H9 (cell line): ENCODE data around the gene TFDP1. TPM values are rescaled to one million over a fixed set of nuclear protein-coding genes. Genes with fewer than 3 reads are reported as not detected.

Experiments used
- DNase-seq: peaks from one replicate; pipeline ENCODE4 v3.0.0-alpha.2; 2017
- H2AFZ ChIP-seq: one replicate; pipeline ENCODE4 v1.6.1; 2013; ENCODE audit warnings: mild to moderate bottlenecking, low read length, control low read depth, moderate library complexity
- H2AK5ac ChIP-seq: 2 replicates; pipeline ENCODE4 v1.6.1; 2013; ENCODE audit warnings: low read length, control low read depth, mixed read lengths; ENCODE audit not compliant: insufficient read length
- H2BK120ac ChIP-seq: one replicate; pipeline ENCODE4 v1.6.1; 2013; ENCODE audit warnings: low read depth, mild to moderate bottlenecking, low read length, control low read depth, inconsistent platforms; ENCODE audit not compliant: poor library complexity, severe bottlenecking
- H2BK12ac ChIP-seq: 2 replicates; pipeline ENCODE4 v1.6.1; 2013; ENCODE audit warnings: low read length, control low read depth, mixed read lengths, low read depth; ENCODE audit not compliant: insufficient read length
- H2BK15ac ChIP-seq: 2 replicates; pipeline ENCODE4 v1.6.1; 2013; ENCODE audit warnings: low read depth, low read length, control low read depth
- H2BK20ac ChIP-seq: one replicate; pipeline ENCODE4 v1.6.1; 2013; ENCODE audit warnings: low read depth, mild to moderate bottlenecking, low read length, control low read depth, inconsistent platforms; ENCODE audit not compliant: poor library complexity, severe bottlenecking
- H2BK5ac ChIP-seq: 2 replicates; pipeline ENCODE4 v1.6.1; 2013; ENCODE audit warnings: low read length, control low read depth, mixed read lengths; ENCODE audit not compliant: insufficient read length
- H3K14ac ChIP-seq: 2 replicates; pipeline ENCODE4 v1.6.1; 2013; ENCODE audit warnings: low read length, control low read depth; ENCODE audit not compliant: insufficient read depth
- H3K18ac ChIP-seq: 2 replicates; pipeline ENCODE4 v1.6.1; 2013; ENCODE audit warnings: low read depth, mild to moderate bottlenecking, mixed read lengths, low read length, control low read depth; ENCODE audit not compliant: insufficient read length
- H3K23ac ChIP-seq: 2 replicates; pipeline ENCODE4 v1.6.1; 2013; ENCODE audit warnings: low read length, control low read depth, mixed read lengths, low read depth; ENCODE audit not compliant: insufficient read length
- H3K23me2 ChIP-seq: 2 replicates; pipeline ENCODE4 v1.6.1; 2013; ENCODE audit warnings: low read depth, mild to moderate bottlenecking, mixed read lengths, low read length, control low read depth; ENCODE audit not compliant: insufficient read length, poor library complexity, severe bottlenecking
- H3K27ac ChIP-seq: 2 replicates; pipeline ENCODE4 v1.5.1; 2013; ENCODE audit warnings: low read length, control low read depth, mixed read lengths, low read depth; ENCODE audit not compliant: insufficient read length
- H3K27me3 ChIP-seq: 2 replicates; pipeline ENCODE4 v1.6.1; 2013; ENCODE audit warnings: low read length, control low read depth, inconsistent platforms; ENCODE audit not compliant: insufficient read depth
- H3K4ac ChIP-seq: 2 replicates; pipeline ENCODE4 v1.6.1; 2013; ENCODE audit warnings: low read depth, mild to moderate bottlenecking, control low read depth, inconsistent platforms, low read length, moderate library complexity
- H3K4me1 ChIP-seq: 2 replicates; pipeline ENCODE4 v1.6.1; 2013; ENCODE audit warnings: low read length, control low read depth, inconsistent platforms; ENCODE audit not compliant: insufficient read depth
- H3K4me2 ChIP-seq: 2 replicates; pipeline ENCODE4 v1.6.1; 2013; ENCODE audit warnings: low read length, control low read depth, mixed read lengths; ENCODE audit not compliant: insufficient read length, insufficient read depth
- H3K56ac ChIP-seq: 2 replicates; pipeline ENCODE4 v1.6.1; 2013; ENCODE audit warnings: low read depth, mild to moderate bottlenecking, mixed read lengths, low read length, control low read depth; ENCODE audit not compliant: insufficient read length
- H3K79me1 ChIP-seq: 2 replicates; pipeline ENCODE4 v1.6.1; 2013; ENCODE audit warnings: low read depth, mild to moderate bottlenecking, moderate library complexity, low read length, control low read depth, inconsistent platforms; ENCODE audit not compliant: insufficient read depth, poor library complexity, severe bottlenecking
- H3K79me2 ChIP-seq: 2 replicates; pipeline ENCODE4 v1.6.1; 2013; ENCODE audit warnings: low read length, control low read depth, inconsistent platforms; ENCODE audit not compliant: insufficient read depth
- H3K9ac ChIP-seq: 2 replicates; pipeline ENCODE4 v1.6.1; 2013; ENCODE audit warnings: low read length, control low read depth, mixed read lengths; ENCODE audit not compliant: insufficient read length; ENCODE audit errors: extremely low read depth
- H3K9me3 ChIP-seq: one replicate; pipeline ENCODE4 v1.6.1; 2013; ENCODE audit warnings: low read depth, low read length, inconsistent platforms; ENCODE audit not compliant: control insufficient read depth
- H3T11ph ChIP-seq: one replicate; pipeline ENCODE4 v1.6.1; 2013; ENCODE audit warnings: mild to moderate bottlenecking, low read length, control low read depth, inconsistent platforms
- H4K20me1 ChIP-seq: one replicate; pipeline ENCODE4 v1.6.1; 2013; ENCODE audit not compliant: control insufficient read depth, insufficient read length, insufficient read depth
- H4K5ac ChIP-seq: 2 replicates; pipeline ENCODE4 v1.6.1; 2013; ENCODE audit warnings: low read depth, mild to moderate bottlenecking, mixed read lengths, low read length, control low read depth; ENCODE audit not compliant: insufficient read length
- H4K8ac ChIP-seq: replicated peaks from 2 replicates; pipeline ENCODE4 v1.6.1; 2013; ENCODE audit warnings: low read length, control low read depth, mixed read lengths, low read depth; ENCODE audit not compliant: insufficient read length
- H4K91ac ChIP-seq: 2 replicates; pipeline ENCODE4 v1.6.1; 2013; ENCODE audit warnings: low read depth, mild to moderate bottlenecking, moderate library complexity, mixed read lengths, low read length, control low read depth; ENCODE audit not compliant: insufficient read length
- H3K27ac Mint-ChIP-seq, 3 experiments: 2 replicates in 2 of 3; 3 replicates in 1 of 3; pipeline ENCODE4 v1.8.0; 2020 to 2021; ENCODE audit warnings: mixed read lengths in 3 of 3, mild to moderate bottlenecking in 1 of 3, moderate library complexity in 1 of 3
- H3K27me3 Mint-ChIP-seq: 2 replicates; pipeline ENCODE4 v1.8.0; 2021; ENCODE audit warnings: low read depth, mild to moderate bottlenecking, moderate library complexity, mixed read lengths
- H3K36me3 Mint-ChIP-seq, 3 experiments: 2 replicates in 2 of 3; 3 replicates in 1 of 3; pipeline ENCODE4 v1.8.0; 2020 to 2021; ENCODE audit warnings: low read depth in 3 of 3, mixed read lengths in 3 of 3; ENCODE audit not compliant: insufficient read depth in 1 of 3
- H3K4me1 Mint-ChIP-seq, 2 experiments: 2 replicates each; pipeline ENCODE4 v1.8.0; 2020; ENCODE audit warnings: mixed read lengths in 2 of 2
- H3K4me3 Mint-ChIP-seq, 2 experiments: 2 replicates in 1 of 2; 3 replicates in 1 of 2; pipeline ENCODE4 v1.8.0; 2020 to 2021; ENCODE audit warnings: mild to moderate bottlenecking in 2 of 2, mixed read lengths in 2 of 2, moderate library complexity in 1 of 2
- H3K9me3 Mint-ChIP-seq, 2 experiments: 2 replicates in 1 of 2; 3 replicates in 1 of 2; pipeline ENCODE4 v1.8.0; 2020; ENCODE audit warnings: mild to moderate bottlenecking in 2 of 2, mixed read lengths in 2 of 2, moderate library complexity in 1 of 2
- WGBS: extraction: QIAGEN DNeasy Blood & Tissue Kit; methylation state at CpG from one replicate; pipeline ENCODE4 v1.1.7; 2013; ENCODE audit warnings: missing lambda C conversion rate, low lambda C conversion rate, mixed read lengths; ENCODE audit not compliant: insufficient read length; ENCODE audit errors: extremely low coverage; 5-methylcytosine and 5-hydroxymethylcytosine counted together
- total RNA-seq: library from RNA; stranded (reverse); gene quantifications from 2 replicates; pipeline ENCODE4 v1.2.1, GENCODE V29; 2021
- TF ChIP-seq, protein P1 (sequence below): fragments of 200-600 bp; sonication (generic); conservative IDR thresholded peaks from 3 replicates; pipeline ENCODE4 v1.8.0; 2021; ENCODE audit warnings: antibody characterized with exemption, mild to moderate bottlenecking

The TFDP1 gene
- total RNA-seq, 1 experiment from 2014 or later = 111 TPM

DNA sequence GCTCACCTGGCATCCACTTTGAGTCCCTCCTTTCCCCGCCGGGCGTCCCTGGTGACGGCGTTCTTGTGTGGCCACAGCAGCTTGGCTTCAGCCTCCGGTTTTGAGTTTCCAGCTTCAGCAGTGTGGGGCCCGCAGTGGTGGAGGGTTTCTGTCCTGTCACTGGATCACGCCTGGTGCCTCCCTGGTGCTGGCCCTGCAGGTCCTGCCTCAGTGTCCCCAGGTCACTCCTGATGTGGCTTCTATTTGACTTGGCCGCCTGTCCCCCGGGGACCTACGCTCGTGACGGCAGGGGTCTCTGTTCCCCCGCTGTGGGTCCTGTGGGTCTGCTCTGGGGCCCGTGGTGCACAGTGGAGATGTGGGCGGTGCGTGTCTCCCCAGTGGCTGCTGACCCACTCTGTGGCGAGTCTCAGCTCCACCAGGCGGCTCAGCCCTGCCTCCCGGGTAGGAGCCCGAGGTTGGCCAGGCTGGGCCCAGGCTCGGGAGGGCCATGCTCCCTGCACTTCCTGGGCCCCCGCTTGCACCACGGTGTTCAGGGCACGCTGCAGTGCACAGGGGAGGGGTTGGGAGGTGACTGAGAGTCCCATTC, 71.5 kb downstream of the TFDP1 start:
- peaks cover 2% of the 10 kb centered on the region for H3K27me3 Mint-ChIP-seq
- H3K9ac ChIP-seq = no peak overlapping the region
- H3K79me2 ChIP-seq = no peaks in the 10 kb centered on the region
- H4K20me1 ChIP-seq = no peaks in the 10 kb centered on the region
- no peak overlapping the region for H2BK12ac ChIP-seq
- no peak overlapping the region for H3K23ac ChIP-seq
- no peak overlapping the region for H2BK5ac ChIP-seq
- H3K4me2 ChIP-seq = no peak overlapping the region
- H2BK120ac ChIP-seq = no peak overlapping the region
- TF ChIP-seq, protein P1, sequence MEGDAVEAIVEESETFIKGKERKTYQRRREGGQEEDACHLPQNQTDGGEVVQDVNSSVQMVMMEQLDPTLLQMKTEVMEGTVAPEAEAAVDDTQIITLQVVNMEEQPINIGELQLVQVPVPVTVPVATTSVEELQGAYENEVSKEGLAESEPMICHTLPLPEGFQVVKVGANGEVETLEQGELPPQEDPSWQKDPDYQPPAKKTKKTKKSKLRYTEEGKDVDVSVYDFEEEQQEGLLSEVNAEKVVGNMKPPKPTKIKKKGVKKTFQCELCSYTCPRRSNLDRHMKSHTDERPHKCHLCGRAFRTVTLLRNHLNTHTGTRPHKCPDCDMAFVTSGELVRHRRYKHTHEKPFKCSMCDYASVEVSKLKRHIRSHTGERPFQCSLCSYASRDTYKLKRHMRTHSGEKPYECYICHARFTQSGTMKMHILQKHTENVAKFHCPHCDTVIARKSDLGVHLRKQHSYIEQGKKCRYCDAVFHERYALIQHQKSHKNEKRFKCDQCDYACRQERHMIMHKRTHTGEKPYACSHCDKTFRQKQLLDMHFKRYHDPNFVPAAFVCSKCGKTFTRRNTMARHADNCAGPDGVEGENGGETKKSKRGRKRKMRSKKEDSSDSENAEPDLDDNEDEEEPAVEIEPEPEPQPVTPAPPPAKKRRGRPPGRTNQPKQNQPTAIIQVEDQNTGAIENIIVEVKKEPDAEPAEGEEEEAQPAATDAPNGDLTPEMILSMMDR = no peak
- no peak overlapping the region for H4K8ac ChIP-seq
- H2BK20ac ChIP-seq = no peak overlapping the region
- no peak overlapping the region for H2BK15ac ChIP-seq
- peaks cover 0 to 1% (median 0%) of the 10 kb centered on the region in 3 experiments; a peak in 1 of 7 replicates for H3K36me3 Mint-ChIP-seq
- H3K4ac ChIP-seq = no peak overlapping the region
- no peak overlapping the region for H2AK5ac ChIP-seq
- H3K56ac ChIP-seq = no peak overlapping the region
- H3K9me3 Mint-ChIP-seq = peaks cover 0 to under 1% of the 10 kb centered on the region in 2 experiments; a peak in 1 of 5 replicates
- no peak overlapping the region; the same call in 1 of the 2 replicates for H3K14ac ChIP-seq
- peaks cover 2 to 3% of the 10 kb centered on the region in 2 experiments; a peak in 2 of 4 replicates for H3K4me1 Mint-ChIP-seq
- no peaks in the 10 kb centered on the region for H3K23me2 ChIP-seq
- no peaks in the 10 kb centered on the region for H3K27me3 ChIP-seq
- H3K9me3 ChIP-seq = no peaks in the 10 kb centered on the region
- no peak overlapping the region for H3K18ac ChIP-seq
- no peak for DNase-seq
- no peaks in the 10 kb centered on the region for H3K79me1 ChIP-seq
- no peak overlapping the region for H4K91ac ChIP-seq
- H2AFZ ChIP-seq = no peak overlapping the region
- no peaks in the 10 kb centered on the region for H3K4me1 ChIP-seq
- no peak overlapping the region for H3T11ph ChIP-seq
- no peak overlapping the region for H3K27ac ChIP-seq
- whole genome bisulfite sequencing = no CpG with 5 or more reads among the region's 25 CpGs
- H4K5ac ChIP-seq = no peak overlapping the region
- H3K4me3 Mint-ChIP-seq = no peak overlapping the region
- no peak overlapping the region for H3K27ac Mint-ChIP-seq
